NCI-H2196 (cell line): ENCODE measurements around the gene HNF4A.
A peak's percentile ranks its signal among the peaks of the same experiment; 100 is the strongest.

Source experiments
- DNase-seq: peaks from one replicate; lab custom pipeline; 2025; ENCODE audit not compliant: unreplicated experiment; lab: John Stamatoyannopoulos, UW

Gene HNF4A

DNA sequence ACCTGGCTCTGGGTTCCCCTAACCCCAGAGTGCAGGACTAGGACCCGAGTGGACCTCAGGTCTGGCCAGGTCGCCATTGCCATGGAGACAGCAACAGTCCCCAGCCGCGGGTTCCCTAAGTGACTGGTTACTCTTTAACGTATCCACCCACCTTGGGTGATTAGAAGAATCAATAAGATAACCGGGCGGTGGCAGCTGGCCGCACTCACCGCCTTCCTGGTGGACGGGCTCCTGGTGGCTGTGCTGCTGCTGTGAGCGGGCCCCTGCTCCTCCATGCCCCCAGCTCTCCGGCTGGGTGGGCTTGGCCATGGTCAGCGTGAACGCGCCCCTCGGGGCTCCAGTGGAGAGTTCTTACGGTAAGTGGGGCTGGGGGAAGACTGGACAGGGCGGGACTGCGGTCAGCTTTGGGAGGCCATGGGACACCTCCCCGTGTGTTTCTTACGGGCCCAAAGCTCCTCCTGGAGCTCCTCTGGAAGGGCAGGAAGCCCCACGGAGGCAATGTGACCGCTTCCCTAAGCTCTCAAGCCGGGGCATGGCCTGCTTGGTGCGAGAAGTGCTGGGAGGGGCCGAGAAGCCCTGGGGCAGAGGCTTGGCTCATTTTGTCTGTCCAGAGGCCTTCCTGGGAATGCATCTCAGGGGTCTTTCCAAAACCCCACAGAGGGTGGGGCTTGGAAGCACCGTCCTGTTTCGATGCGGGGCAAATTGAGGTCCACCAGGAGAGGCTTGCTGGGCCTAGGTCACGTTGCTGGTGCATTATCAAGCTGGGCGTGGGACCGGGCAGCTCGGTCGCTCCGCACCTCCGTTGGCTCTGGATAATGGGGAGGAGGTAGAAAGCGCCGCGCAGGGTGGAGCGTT is at the start of gene HNF4A:
Gene HNF4A, plus strand, starts transcription at position 202 of the 855 bp plus-strand sequence. Its CDS starts 106 bp downstream, at position 308.
- DNase-seq: no peak

GRCh38 chr20:44306927-44307326 is 48.6 kb upstream of the HNF4A start:
- no peak for DNase-seq

DNA sequence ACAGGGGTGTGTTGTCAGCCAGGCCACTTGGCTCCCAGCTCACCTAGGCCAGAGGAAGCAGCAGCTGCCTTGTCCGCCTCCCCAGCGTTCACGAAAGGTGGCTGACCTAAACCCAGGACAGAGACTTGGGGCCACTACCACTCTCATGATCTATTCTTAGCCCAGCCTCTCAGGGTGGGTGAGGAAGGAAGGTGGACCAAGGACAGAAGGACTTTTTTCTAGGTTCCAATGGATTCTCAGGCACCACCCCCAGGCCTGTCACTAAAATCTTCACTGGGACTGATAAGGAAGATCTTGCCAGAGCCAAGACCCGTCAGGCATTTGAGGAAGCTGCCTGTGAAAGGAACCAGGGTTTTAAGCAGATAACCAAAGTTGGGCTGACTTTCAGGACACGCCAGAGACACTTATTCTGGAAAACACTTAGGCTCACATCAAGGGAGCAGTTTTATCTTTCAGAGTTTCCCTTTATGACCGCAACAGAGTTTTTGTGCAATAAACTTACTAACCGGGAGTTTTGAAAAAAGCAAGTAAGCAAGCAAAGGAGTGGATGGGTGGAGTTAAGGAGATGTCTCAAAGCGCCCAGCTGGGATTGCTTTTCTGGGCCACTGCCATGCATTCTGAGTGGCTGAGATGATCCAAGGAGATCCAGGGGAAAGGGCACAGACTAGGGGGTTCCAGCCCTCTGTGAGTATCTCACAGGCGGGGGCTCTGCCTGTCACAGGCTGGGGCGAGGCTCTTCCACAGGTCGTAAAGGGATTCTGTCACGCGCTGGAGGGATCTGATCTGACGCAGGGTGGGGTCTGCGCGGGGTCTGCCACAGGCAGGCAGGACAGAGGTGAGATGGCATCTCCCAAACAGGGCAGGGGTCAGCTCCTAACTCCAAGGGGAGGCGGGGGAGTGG is 45.5 kb upstream of the HNF4A start:
- DNase-seq: no peak

DNA sequence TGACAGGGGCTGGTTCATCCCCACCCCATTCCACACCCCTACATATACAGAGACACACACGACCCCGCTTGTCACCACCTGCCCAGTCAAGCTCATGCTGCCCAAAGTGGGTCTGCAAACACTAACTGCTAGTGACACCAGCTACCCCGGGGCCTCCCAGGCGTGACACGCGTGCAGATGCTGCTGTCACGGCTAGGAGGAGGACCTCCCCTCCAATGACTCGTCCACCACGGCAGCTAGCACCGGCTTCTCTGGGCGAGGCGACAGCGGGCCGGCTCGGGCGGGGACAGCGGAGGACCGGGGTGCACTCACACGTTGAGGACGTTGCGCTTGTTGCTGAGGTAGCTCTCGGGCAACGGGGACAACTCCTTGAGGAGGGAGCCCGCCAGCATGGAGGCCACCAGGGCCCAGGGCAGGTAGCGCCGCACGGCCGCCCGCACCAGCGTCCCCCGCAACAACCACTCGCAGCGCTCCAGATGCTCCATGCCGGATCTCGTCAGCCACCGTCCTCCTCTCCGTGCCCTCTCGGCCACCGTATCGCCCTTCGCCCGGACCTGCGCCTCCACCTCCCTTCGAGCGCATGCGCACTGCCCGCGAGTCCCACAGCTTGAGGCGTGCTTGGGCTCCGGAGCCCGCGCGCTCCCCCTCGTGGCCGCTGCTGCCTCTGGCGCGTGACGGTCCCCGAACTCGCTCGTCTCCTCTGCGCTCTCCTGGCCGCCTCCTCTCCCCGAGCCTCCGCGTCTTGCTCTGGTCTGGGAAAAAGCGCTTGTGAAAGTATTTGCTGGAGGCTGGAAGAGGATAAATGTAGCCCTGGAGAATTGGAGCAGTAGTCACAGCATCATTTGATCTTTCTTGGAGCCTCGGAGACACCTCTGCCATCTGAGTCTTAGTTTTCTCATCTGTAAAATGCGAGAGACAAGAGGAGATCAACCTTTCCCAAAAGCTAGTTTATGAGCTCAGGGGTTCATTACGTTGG is 44.5 kb upstream of the HNF4A start, which contains the start of gene FITM2:
Gene FITM2, minus strand, starts transcription at position 539 of the 976 bp plus-strand sequence. Its CDS starts 54 bp downstream, at position 485.
- DNase-seq: peak; percentile 97

DNA sequence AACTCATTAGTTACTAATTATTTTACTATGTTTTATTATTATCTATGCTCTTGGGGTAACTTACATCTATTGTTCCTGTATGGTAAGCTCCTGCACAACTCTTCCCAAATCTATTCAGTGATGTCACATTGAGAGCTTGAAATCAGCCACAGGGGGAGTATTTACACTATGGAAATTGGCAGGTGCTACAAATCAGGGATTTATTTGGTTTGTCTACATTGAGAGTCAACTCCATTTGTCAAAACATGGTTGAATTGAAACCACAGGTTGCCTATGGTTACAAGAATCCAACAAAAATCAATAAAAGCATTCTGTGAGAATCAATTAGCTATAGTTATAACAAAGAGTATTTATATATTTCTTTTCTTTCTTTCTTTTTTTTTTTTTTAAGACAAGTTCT is 40.6 kb upstream of the HNF4A start:
- no peak for DNase-seq

DNA sequence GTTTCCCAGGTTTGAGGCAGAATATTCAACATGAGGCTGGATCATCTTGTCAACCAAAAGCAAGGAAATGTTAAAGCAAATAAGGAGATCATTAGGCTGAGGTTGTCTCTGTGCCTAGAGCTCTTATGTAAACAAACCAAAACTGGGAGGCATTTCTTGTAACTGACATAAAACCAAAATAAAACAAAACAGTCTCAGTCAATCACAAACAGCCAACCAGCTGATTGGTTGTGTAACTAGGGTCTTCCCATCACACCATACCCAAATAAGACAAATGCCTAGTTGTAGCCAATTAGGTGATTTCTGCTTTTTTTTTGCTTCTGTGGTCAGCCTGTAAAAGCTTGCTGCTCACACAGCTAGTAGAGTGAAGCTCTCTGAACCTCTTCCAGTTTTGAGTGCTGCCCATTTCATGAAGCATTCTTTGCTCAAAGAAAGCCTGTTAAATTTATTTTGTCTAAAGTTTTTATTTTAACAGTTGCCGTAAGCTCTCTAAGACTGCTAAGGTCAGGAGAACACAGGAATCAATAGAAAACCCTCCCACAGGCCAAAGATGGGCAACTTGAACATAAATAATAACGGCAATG is 35.6 kb upstream of the HNF4A start:
- no peak for DNase-seq

DNA sequence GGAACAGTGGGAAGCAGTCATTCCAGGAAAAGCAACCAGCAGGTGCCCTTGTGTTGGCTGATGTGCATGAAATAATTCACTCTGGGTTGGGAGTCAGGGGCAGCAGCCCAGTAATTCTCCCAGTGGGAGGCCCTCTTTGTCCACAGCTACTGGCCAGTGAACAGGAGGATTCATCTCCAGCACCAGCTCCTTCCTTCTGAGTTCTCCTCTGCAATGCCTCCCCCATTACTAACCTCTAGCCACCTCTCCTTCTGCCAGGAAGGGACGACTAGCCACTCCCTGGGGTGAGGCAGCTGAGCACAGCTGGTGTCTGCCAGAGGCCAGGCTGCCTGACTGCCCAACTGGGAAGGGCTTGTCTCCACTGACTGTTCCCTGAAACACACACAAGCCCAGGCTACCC is 31.2 kb upstream of the HNF4A start:
- peak; percentile 8 for DNase-seq

GRCh38 chr20:44326391-44327159 is 28.9 kb upstream of the HNF4A start:
- no peak for DNase-seq

DNA sequence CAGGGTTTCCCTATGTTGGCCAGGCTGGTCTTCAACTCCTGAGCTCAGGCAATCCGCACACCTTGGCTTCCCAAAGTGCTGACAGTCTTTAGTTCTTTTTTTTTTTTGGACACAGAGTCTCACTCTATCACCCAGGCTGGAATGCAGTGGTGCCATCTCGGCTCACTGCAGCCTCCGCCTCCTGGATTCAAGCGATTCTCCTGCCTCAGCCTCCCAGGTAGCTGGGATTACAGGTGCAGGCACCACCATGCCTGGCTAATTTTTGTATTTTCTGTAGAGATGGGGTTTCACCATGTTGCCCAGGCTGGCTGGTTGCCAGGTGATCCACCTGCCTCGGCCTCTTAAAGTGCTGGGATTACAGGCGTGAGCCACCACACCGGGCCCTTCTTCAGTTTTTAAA is 27.8 kb upstream of the HNF4A start:
- peak; percentile 29 for DNase-seq

DNA sequence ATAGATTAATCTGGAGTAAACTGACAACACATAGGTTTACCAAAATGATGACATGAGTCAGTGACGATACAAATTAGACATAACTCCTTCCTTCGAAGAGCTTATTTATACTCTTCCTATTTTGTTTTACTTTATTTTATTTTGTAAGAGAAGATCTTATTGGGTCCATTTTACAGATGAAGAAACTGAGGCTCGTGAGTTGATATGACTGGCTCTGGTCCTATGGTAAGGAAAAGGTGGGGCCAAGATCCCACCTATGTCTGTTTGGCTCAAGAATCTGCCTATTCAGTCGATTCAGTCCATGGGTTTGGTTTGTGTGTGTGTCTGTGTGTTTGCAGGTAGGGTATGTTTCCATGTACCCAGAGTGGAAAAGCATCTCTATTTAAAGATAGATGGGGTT is 27.1 kb upstream of the HNF4A start:
- no peak for DNase-seq

GRCh38 chr20:44331201-44331600 is 24.3 kb upstream of the HNF4A start:
- DNase-seq: no peak

GRCh38 chr20:44334306-44334705 is 21.2 kb upstream of the HNF4A start:
- no peak for DNase-seq

DNA sequence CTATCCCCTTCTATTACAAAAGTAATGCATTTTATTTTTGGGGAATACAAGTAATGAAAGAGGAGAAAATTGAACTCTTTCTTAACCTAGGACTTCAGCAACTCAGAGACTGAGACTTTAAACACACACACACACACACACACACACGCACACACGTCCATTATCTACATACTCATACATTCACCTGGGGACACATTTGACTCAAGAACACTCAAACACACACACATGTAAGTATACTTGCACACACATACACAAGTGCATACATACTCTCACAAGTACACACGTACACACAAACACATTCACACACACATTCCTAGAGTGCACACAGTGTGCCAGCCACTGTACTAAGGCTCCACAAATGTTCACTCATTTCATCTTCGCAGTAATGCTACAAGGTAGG is 20.8 kb upstream of the HNF4A start:
- DNase-seq: no peak

- no peak for DNase-seq
Measured at GRCh38 chr20:44335675-44336074, 19.8 kb upstream of the HNF4A start.

DNA sequence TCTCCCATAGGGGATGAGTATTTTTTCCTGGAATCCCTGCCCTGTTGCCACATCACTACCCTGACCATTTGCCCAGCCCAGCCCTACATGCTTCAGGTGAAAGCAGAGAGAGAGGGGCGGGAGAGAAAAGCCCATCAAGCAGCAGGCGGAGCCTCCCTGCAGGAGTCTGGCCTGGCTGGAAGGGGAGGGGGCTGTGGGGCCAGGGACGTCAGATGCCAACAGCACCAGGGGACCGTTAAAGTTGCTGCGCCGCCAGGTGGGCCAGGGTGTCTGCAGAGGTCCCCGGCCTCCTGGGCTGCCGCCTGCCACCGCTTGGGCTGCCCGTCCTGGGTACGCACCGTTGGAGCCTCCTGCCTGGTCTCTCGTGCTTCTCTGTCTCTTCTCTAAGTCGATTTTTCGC is 19.4 kb upstream of the HNF4A start:
- no peak for DNase-seq

DNA sequence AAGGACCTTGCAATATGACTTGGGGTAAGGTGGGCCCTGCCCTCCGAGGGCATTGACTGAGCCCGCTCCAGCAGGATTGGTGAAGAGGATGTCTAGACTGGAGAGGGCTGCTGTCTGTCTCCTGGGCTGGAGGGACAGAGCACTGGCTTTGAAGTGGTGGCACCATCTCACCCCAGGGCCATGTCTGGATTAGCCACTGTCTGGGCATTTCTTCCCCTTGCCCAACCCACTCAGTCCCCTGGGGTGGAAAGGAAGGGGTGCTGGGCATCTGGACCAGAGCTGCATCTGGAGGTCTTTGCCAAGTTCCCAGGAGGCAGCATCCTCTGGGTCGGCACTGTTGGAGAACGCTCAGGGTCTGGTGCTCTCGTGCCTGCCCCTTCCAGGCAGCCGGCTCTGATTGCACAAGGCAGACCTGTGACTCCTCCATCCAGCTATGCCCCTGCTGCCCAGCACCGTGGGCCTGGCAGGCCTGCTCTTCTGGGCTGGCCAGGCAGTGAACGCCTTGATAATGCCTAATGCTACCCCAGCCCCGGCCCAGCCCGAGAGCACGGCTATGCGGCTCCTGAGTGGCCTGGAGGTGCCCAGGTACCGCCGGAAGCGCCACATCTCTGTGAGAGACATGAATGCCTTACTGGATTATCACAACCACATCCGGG is 18.6 kb upstream of the HNF4A start, which contains the start of gene R3HDML:
Gene R3HDML, plus strand, starts transcription at position 319 of the 656 bp plus-strand sequence. Its CDS starts 115 bp downstream, at position 434.
- DNase-seq: no peak

GRCh38 chr20:44342248-44342647 is 13.3 kb upstream of the HNF4A start:
- DNase-seq: no peak

DNA sequence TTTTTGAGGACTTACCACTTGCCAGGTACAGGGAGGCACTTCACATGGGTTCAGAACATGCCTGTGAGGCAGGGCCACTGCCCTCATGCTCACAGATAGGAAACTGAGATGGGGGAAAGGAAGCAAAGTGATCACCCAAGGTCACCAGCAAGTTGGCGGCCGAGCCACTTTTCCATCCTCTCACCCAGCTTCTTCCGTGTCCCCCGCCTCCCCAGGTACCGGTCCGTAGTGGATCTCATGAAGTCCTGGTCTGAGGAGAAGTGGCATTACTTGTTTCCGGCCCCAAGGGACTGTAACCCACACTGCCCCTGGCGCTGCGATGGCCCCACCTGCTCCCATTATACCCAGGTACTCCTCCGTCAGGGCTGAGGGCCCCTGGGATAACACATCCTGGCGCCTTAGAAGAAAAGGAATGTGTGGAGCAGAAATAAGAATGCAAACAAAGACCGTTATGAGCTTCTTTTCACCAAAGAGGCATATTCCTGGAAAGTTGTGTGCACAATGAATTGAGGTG is 12.3 kb upstream of the HNF4A start:
- DNase-seq: no peak

DNA sequence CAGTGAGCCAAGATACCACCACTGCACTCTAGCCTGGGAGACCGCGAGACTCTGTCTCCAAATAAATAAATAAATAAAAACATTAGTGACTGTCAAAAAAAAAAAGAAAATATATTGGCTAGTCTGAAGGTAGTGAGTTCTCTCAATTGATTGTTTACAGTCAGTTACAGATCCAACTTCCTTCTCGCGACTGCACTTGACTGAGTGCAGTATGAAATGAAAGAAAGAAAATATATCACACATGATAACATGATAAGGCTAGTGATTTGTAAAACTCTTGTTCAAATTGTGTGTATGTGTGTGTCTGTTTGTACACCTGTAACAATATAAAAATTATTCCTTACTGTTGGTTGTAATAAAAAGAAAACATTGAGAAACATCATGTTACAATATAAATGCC is 10.8 kb upstream of the HNF4A start:
- DNase-seq: no peak
